SK-N-MC (cell line): Measurements from ENCODE around the gene ANKRD39.

Experiments used
- DNase-seq: peaks from one replicate; pipeline ENCODE4 v3.0.0-alpha.2; 2011; ENCODE audit warnings: low read depth, low spot score
- H3K27ac ChIP-seq: fragments of 200-600 bp; sonication (generic); 2 replicates; pipeline ENCODE4 v1.5.1; 2016; ENCODE audit warnings: mixed run types
- H3K36me3 ChIP-seq: fragments of 200-600 bp; sonication (generic); 2 replicates; pipeline ENCODE4 v1.6.1; 2017; ENCODE audit warnings: antibody characterized with exemption, low read length, mixed read lengths; ENCODE audit not compliant: insufficient read depth
- H3K4me3 ChIP-seq: fragments of 200-600 bp; sonication (generic); 2 replicates; pipeline ENCODE4 v1.5.1; 2016
- H3K9ac ChIP-seq: fragments of 200-600 bp; sonication (generic); 2 replicates; pipeline ENCODE4 v1.8.0; 2017; ENCODE audit warnings: mixed run types, mixed read lengths; ENCODE audit not compliant: insufficient read length
- H3K9me3 ChIP-seq: fragments of 200-600 bp; sonication (generic); 2 replicates; pipeline ENCODE4 v1.6.1; 2017; ENCODE audit warnings: low read depth, mild to moderate bottlenecking, antibody characterized with exemption, low read length, moderate library complexity, mixed read lengths
- EZH2 ChIP-seq: fragments of 200-600 bp; sonication (generic); IDR thresholded peaks from one replicate; pipeline ENCODE4 v1.6.1; 2017; ENCODE audit warnings: antibody characterized with exemption
- FOXP2 ChIP-seq: optimal IDR thresholded peaks from 2 replicates; pipeline ENCODE3; 2011; ENCODE audit warnings: mild to moderate bottlenecking, moderate library complexity; ENCODE audit not compliant: insufficient read depth; ENCODE audit errors: extremely low read length, control extremely low read depth
- POLR2AphosphoS5 ChIP-seq: IDR thresholded peaks from 2 replicates; pipeline ENCODE4 v1.6.1; 2012; ENCODE audit warnings: mild to moderate bottlenecking, low read depth, low read length, borderline replicate concordance

Gene ANKRD39

DNA sequence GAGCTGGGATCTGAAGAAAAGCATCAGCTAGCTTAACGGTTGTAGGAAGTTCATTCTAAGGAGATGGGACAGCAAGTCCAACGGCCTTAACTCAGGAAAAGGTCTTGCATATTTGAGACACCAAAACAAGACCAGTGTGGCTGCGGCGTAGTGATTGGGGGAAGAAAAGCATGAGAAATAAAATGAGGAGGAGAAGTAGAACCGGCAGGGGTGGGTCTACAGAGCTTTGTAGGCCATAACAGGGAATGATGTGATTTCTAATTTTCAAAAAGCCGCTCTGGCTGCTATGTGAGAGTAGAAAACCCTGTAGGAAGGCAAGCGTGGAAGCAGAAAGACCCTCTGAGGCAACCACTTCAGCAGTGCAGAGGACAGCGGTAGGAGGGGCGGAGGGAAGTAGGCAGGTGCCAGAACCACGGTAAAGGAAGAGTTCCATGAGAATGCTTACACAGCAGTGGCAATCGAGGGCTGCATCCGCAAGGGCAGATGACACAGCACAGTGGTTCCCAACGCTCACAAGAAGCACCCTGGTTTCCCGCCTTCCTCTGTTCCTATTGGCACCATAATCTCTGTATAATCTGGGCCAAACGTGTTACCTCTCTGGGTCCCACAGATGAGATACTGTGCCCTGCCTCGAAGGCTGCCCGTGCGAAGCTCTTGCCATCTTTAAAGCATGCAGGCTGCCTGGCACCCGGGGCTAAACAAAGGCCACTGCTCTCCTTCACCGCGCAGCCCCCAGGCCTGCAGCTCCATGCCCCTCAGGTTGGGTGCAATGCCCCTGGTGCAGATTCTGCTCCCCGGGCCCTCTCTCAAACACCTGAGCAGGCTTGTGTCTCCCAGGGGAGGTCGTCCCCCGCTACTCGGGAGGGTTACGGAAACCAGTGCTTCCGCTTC, 795 bp downstream of the ANKRD39 start:
- H3K9ac ChIP-seq: peak overlapping the region; percentile 84
- no peak for DNase-seq
- TF ChIP-seq EZH2: no peak
- TF ChIP-seq POLR2AphosphoS5: no peak; the same call in 1 of the 2 replicates
- no peak for TF ChIP-seq FOXP2
- no peaks in the 10 kb centered on the region for H3K9me3 ChIP-seq
- peaks cover 23% of the 10 kb centered on the region for H3K36me3 ChIP-seq
- H3K4me3 ChIP-seq: peak overlapping the region; percentile 99
- H3K27ac ChIP-seq: no peak overlapping the region

DNA sequence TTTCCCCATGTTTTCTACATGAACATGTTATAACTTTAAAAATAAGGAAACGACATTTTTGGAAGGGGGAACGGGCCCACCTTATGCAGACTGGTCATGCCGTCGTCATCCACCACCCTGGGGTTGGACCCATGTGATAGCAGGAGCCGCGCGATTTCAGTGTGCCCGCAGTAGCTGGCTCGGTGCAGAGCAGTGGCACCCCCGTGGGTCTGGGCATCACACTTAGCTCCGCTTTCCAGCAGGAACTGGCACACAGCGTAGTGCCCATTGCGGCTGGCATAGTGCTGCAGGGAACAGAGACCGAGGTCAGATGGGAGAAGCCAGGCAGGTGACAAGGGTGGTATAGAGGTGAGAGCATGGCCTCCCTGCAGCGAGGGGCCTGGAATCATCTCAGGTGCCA, 4.5 kb downstream of the ANKRD39 start:
- Histone ChIP-seq H3K36me3 (peaks cover 30% of the 10 kb centered on the region), H3K4me3 (no peak overlapping the region), H3K9ac (no peak overlapping the region), H3K9me3 (no peaks in the 10 kb centered on the region), H3K27ac (no peak overlapping the region)
- TF ChIP-seq FOXP2 (no peak), POLR2AphosphoS5 (no peak), EZH2 (no peak)
- no peak for DNase-seq

DNA sequence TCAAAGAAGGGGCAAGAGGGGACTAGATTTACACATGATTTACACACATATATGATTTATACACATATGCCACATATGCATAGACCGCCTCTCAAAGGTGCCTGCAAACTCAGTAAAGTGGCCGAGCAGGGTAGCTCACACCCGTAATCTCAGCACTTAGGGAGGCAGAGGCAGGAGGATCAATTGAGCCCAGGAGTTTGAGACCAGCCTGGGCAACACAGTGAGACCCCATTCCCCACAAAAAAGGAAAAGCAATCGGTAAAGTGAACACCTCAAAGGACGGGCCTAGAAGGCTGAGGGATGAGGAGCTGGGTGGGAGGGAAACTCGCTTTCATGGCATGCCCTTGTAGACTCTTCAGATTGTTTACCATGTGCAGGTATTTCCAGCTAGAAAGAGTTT, 5.1 kb downstream of the ANKRD39 start:
- TF ChIP-seq POLR2AphosphoS5 (no peak), EZH2 (no peak), FOXP2 (no peak)
- Histone ChIP-seq H3K36me3 (peaks cover 36% of the 10 kb centered on the region), H3K4me3 (no peak overlapping the region), H3K9me3 (no peaks in the 10 kb centered on the region), H3K27ac (no peak overlapping the region), H3K9ac (no peak overlapping the region)
- no peak for DNase-seq

DNA sequence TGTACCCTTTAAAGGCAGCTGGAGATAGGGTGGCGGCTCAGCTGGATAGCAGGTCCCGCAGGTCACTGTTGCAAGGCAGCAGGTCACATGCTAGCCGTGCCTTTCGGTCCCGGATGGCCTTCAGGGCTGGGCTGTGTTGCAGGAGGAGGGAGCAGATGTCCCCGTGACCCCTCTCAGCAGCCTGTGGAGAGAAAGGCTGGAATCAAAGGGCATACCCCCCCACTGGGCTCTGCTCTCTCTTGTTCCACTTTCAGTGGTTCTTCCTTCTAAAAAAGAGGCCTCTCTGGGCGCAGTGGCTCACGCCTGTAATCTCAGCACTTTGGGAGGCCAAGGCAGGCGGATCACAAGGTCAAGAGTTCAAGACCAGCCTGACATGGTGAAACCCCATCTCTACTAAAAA, 9.6 kb downstream of the ANKRD39 start:
- peaks cover 34% of the 10 kb centered on the region for H3K36me3 ChIP-seq
- TF ChIP-seq EZH2: no peak
- no peak for TF ChIP-seq POLR2AphosphoS5
- TF ChIP-seq FOXP2: no peak
- no peaks in the 10 kb centered on the region for H3K9me3 ChIP-seq
- no peak overlapping the region for H3K4me3 ChIP-seq
- DNase-seq: no peak
- H3K27ac ChIP-seq: no peak overlapping the region
- H3K9ac ChIP-seq: no peak overlapping the region

DNA sequence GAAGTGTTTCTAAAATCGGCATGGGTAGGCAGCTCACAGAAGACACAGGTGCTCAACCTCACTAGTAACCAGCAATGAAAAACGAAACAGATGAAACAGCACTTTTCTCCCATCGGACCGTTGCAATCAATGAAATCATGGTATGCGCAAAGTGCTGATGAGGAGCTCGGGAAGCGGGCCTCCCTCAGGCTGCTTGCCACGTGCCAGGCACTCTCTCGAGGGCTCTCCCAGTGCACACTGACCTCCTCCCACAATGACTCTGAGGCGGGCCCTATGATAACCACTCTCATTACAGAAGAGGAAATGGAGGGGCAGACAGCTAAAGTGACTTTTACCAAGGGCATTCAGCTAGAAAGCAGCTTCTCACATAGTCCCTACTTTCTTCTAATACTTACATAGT, 10.2 kb downstream of the ANKRD39 start:
- no peak overlapping the region for H3K4me3 ChIP-seq
- peaks cover 28% of the 10 kb centered on the region for H3K36me3 ChIP-seq
- H3K9me3 ChIP-seq: no peaks in the 10 kb centered on the region
- H3K27ac ChIP-seq: no peak overlapping the region
- TF ChIP-seq POLR2AphosphoS5: no peak
- DNase-seq: no peak
- H3K9ac ChIP-seq: no peak overlapping the region

DNA sequence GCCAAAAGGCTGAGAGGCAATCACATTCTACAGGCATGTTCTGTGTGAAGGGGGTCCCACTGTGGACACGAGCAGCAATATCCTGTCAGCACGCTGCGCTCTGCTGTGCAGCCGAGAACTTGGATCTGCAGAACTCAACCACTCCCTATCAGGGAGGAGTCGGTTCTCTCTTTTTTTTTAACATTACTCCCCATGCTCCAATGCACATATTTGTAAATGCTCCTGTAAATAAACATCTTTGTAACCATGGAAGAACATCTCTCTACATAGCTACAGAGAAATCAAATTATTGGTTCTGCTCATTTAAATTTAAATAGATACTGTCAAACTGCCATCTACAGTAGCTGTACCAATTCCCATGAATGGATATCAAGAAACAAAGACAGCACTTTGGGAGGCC, 11.0 kb downstream of the ANKRD39 start:
- H3K9me3 ChIP-seq: no peaks in the 10 kb centered on the region
- H3K4me3 ChIP-seq: no peak overlapping the region
- TF ChIP-seq EZH2 (no peak), POLR2AphosphoS5 (no peak), FOXP2 (no peak)
- no peak for DNase-seq
- no peak overlapping the region for H3K27ac ChIP-seq
- peaks cover 25% of the 10 kb centered on the region for H3K36me3 ChIP-seq
- no peak overlapping the region for H3K9ac ChIP-seq

DNA sequence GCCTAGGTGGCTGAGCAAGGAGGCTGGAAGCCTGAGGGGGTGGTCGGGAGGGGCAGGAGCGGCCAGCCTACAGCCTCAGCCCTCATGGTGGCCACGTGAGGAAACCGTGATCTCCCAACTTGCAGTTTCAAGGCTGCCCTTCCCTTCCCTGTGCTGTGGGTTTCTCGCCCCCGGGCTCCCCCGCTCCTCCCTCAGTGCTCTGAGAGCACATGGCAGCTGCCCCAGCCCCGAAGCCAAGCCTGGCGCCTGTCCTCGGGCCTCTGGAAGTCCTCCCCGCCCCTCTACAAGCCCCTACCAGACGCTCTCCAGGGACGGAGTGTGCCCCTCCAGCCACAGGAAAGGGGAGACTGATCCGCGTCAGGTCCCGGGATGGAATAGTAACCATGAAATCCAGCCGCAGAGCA, 13.4 kb downstream of the ANKRD39 start:
- H3K27ac ChIP-seq: no peak overlapping the region
- DNase-seq: no peak

DNA sequence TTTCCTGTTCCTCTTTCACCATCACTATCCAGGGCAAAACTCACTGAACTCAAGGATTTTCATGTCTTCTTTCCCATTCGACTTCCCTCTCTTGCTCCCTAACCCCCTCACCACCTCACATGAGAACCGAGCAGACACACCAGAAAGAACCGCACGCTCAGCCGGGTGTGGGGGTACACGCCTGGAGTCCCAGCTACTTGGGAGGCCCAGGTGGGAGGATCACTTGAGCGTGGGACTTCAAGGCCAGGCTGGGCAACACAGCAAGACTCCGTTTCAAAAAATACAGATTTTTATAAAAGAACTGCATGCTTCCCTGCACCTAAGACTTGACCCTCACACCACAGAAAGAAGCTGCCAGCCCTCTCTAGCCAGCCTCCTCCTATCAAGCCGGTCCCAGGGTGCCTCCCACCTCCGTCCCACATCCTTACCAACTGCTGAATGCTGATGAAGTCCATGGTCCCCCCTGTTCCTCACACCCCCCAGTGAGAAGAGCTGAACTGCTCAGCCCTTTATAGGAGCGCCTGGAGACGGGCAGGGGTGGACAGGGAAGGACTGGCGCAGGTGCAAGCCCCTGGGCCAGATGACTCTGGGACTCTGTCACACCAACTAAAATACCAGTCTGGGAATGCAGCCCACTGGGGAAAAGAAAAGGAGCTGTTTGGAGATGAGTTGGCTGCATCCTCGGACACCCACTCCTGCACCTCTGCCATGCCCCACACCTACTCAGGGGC, 14.1 kb downstream of the ANKRD39 start, which contains the start of gene ANKRD23:
Gene ANKRD23 (minus strand): TSS at position 484 of the 731 bp plus-strand sequence. CDS start 29 bp downstream, at position 455.
- no peak within 1 kb of the TSS for H3K9ac ChIP-seq
- no peak within 1 kb of the TSS for H3K27ac ChIP-seq
- peaks cover 14% of the 10 kb centered on the region for H3K36me3 ChIP-seq

More for the DNA sequence above, 13.4 kb downstream of the ANKRD39 start:
- Histone ChIP-seq H3K36me3 (peaks cover 14% of the 10 kb centered on the region), H3K4me3 (no peak overlapping the region), H3K9ac (no peak overlapping the region), H3K9me3 (no peaks in the 10 kb centered on the region)
- TF ChIP-seq EZH2: no peak
- no peak for TF ChIP-seq POLR2AphosphoS5
- TF ChIP-seq FOXP2: no peak

More for the DNA sequence above, 14.1 kb downstream of the ANKRD39 start, which contains the start of gene ANKRD23:
- no peak for DNase-seq
- TF ChIP-seq FOXP2: no peak
- TF ChIP-seq POLR2AphosphoS5: no peak
- TF ChIP-seq EZH2: no peak
- Histone ChIP-seq H3K9me3 (no peaks in the 10 kb centered on the region), H3K4me3 (no peak within 1 kb of the TSS)
